Measurements from ENCODE around the gene C11orf98. TPM values are rescaled to one million over a fixed set of nuclear protein-coding genes. Genes with fewer than 3 reads are reported as not detected.

C11orf98 gene
- total RNA-seq, 4 donors from 2014 or later = 12.8 to 29.3 (median 25.7) TPM

GRCh38 chr11:62680825-62681240 lies 15.8 kb upstream of the C11orf98 start:
- 18% methylated on average over 4 of the region's 4 CpGs for WGBS
- H3K27ac ChIP-seq = no peak overlapping the region
- no peak overlapping the region for H3K4me3 ChIP-seq
- peaks cover 39% of the 10 kb centered on the region for H3K4me1 ChIP-seq
- TF ChIP-seq POLR2A (IDR thresholded peaks at IDR 0.05) (no peak), CTCF (IDR thresholded peaks at IDR 0.05) (peak; percentile 57 to 59), EP300 (IDR thresholded peaks at IDR 0.05) (no peak)
- no peaks in the 10 kb centered on the region for H3K27me3 ChIP-seq
- DNase-seq (ENCODE audit: low spot score in 2 of 2) = no peak
- H3K36me3 ChIP-seq = peaks cover 20% of the 10 kb centered on the region
- H3K9me3 ChIP-seq = no peaks in the 10 kb centered on the region

DNA sequence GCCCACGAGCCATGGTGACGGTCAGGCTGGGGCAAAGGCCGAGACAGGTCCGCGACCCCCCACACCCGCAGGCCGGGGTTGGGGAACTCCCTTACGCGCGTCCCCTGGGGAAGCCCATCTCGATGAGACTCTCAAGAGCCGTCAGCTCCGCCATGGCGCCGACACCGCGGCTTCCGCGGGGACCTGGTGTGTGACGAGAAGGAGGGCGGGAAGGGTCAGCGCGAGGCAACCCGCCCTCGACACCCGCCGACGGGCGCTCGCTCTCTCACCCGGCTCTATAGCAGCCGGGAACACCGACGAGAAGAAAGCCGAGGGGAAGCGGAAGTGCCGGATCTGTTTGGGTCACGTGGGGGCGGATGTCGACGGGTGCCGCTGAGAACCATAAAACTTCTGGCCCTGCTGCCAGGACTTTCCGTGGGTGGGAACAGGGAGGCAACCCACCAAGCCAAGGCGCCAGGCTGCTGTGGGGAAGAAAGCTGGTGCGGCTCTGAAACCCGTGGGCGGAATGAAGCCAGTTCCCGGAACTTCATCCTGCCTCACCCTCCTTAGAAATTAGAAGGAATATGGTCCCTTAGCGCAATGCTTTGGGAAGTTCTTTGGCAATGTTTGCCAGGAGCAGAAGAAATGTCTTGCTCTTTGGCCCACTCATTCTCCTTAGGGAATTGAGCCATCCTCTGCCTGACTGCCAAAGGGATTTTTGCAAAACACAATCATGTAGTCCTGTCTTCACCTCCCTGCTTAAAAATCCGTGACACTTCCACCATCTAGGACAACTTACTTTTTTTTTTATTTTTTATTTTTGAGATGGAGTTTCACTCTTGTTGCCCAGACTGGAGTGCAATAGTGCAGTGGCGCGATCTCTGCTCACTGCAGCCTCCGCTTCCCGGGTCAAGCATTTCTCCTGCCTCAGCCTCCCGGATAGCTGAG lies 14.0 kb upstream of the C11orf98 start, which contains the start of gene UBXN1:
Gene UBXN1 (minus strand): TSS at position 304 of the 927 bp plus-strand sequence. CDS start 150 bp downstream, at position 154.
- H3K4me1 ChIP-seq = peaks cover 39% of the 10 kb centered on the region

DNA sequence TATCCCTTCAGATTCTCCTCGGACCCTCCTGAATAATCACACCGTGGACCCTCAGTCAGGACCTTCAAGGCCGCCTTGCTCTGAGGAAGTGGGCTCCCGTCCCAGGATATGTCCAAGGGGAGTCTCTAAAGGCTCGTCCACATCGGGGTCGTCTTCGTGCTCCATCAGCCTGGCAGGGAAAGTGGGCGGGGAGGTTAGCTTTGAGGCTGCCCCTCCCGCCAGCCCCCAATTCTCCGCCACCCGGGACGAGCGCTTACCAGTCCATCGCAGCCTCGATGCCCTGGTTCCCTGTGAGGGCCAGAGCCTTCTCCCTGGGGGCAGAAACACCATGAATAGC lies 13.4 kb upstream of the C11orf98 start:
- 5% methylated on average over 16 of the region's 16 CpGs for WGBS
- H3K27ac ChIP-seq = peak overlapping the region; percentile 96
- no peaks in the 10 kb centered on the region for H3K27me3 ChIP-seq
- no peaks in the 10 kb centered on the region for H3K9me3 ChIP-seq
- H3K36me3 ChIP-seq = peaks cover 28% of the 10 kb centered on the region
- TF ChIP-seq POLR2A (IDR thresholded peaks at IDR 0.05) (no peak), EP300 (IDR thresholded peaks at IDR 0.05) (no peak), CTCF (IDR thresholded peaks at IDR 0.05) (no peak)
- no peak for DNase-seq (ENCODE audit: low spot score in 2 of 2)
- H3K4me1 ChIP-seq = peaks cover 41% of the 10 kb centered on the region
- H3K4me3 ChIP-seq = peak overlapping the region; percentile 97

More for the DNA sequence above, 14.0 kb upstream of the C11orf98 start, which contains the start of gene UBXN1:
- DNase-seq (ENCODE audit: low spot score in 2 of 2) = peak; percentile 97
- 6% methylated on average over 38 of the region's 55 CpGs for WGBS
- no peaks in the 10 kb centered on the region for H3K9me3 ChIP-seq
- H3K27ac ChIP-seq = peak within 1 kb of the TSS; percentile 96
- H3K36me3 ChIP-seq = peaks cover 28% of the 10 kb centered on the region
- TF ChIP-seq CTCF (IDR thresholded peaks at IDR 0.05) (no peak), POLR2A (IDR thresholded peaks at IDR 0.05) (peak in 1 of 2 donors; percentile 65), POLR2AphosphoS5 (IDR thresholded peaks at IDR 0.05) (peak in 2 of 3 donors; percentile 88 to 92), EP300 (IDR thresholded peaks at IDR 0.05) (no peak)
- peak within 1 kb of the TSS; percentile 97 for H3K4me3 ChIP-seq
- H3K27me3 ChIP-seq = no peaks in the 10 kb centered on the region

DNA sequence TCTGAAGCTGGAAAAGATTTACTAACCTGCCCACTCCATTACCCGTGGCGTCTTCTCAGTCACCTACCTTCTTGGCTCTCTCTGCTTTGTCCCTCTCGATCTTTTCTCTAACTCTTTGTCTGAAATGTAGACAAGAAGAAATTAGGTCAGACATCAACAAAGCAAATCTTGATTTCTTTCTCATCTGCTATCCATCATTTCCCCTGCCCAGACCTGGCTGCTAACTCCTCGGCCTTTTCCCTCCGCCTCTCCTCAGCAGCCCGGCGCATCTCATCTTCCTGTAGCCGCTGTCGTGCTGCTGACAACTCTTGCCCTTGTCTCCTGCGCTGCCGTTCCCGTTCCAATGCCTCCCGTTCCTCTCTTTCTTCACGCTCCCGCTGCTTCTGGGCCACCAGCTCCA lies 12.7 kb upstream of the C11orf98 start:
- H3K27ac ChIP-seq = no peak overlapping the region
- H3K4me3 ChIP-seq = peak overlapping the region; percentile 97
- 79% methylated on average over 15 of the region's 15 CpGs for WGBS
- no peak for DNase-seq (ENCODE audit: low spot score in 2 of 2)
- H3K9me3 ChIP-seq = no peaks in the 10 kb centered on the region
- peaks cover 28% of the 10 kb centered on the region for H3K36me3 ChIP-seq
- H3K4me1 ChIP-seq = peaks cover 48% of the 10 kb centered on the region
- TF ChIP-seq CTCF (IDR thresholded peaks at IDR 0.05) (no peak), POLR2A (IDR thresholded peaks at IDR 0.05) (no peak)
- H3K27me3 ChIP-seq = no peaks in the 10 kb centered on the region

GRCh38 chr11:62677156-62677555 lies 12.1 kb upstream of the C11orf98 start:
- peaks cover 54% of the 10 kb centered on the region for H3K4me1 ChIP-seq
- no peak for DNase-seq (ENCODE audit: low spot score in 2 of 2)
- TF ChIP-seq POLR2AphosphoS5 (IDR thresholded peaks at IDR 0.05) (no peak), POLR2A (IDR thresholded peaks at IDR 0.05) (no peak), EP300 (IDR thresholded peaks at IDR 0.05) (no peak), CTCF (IDR thresholded peaks at IDR 0.05) (no peak)
- no peaks in the 10 kb centered on the region for H3K27me3 ChIP-seq
- peaks cover 28% of the 10 kb centered on the region for H3K36me3 ChIP-seq
- no peak overlapping the region for H3K4me3 ChIP-seq
- no peaks in the 10 kb centered on the region for H3K9me3 ChIP-seq
- no peak overlapping the region for H3K27ac ChIP-seq
- WGBS = 72% methylated on average over 6 of the region's 6 CpGs

All from suprapubic skin (tissue), 4 donors.